Fibroblast of lung (primary cell): Measurements from ENCODE around the gene PDSS2. TPM values are rescaled to one million over a fixed set of nuclear protein-coding genes. Genes with fewer than 3 reads are reported as not detected.

ENCODE experiments used
- DNase-seq, 2 donors: peaks; one replicate each; pipeline versions ENCODE4 v3.0.0 to v3.0.0-alpha.2; 2010; ENCODE audit warnings: low read depth in 2 of 2
- H2AFZ ChIP-seq: 2 replicates; pipeline ENCODE4 v1.5.1; 2012; ENCODE audit warnings: low read length, control low read depth, inconsistent platforms
- H3K27ac ChIP-seq: 2 replicates; pipeline ENCODE4 v1.5.1; 2011; ENCODE audit warnings: low read length, control low read depth; ENCODE audit not compliant: insufficient read depth
- H3K27me3 ChIP-seq: 2 replicates; pipeline ENCODE4 v1.5.1; 2011; ENCODE audit warnings: mild to moderate bottlenecking, low read length; ENCODE audit not compliant: control insufficient read depth, insufficient read depth
- H3K36me3 ChIP-seq: 2 replicates; pipeline ENCODE4 v1.5.1; 2011; ENCODE audit warnings: low read length; ENCODE audit not compliant: control insufficient read depth, insufficient read depth
- H3K4me1 ChIP-seq: 2 replicates; pipeline ENCODE4 v1.5.1; 2011; ENCODE audit warnings: low read length; ENCODE audit not compliant: control insufficient read depth, insufficient read depth; ENCODE audit errors: extremely low read depth
- H3K4me2 ChIP-seq: 2 replicates; pipeline ENCODE4 v1.5.1; 2011; ENCODE audit warnings: low read length, control low read depth; ENCODE audit not compliant: insufficient read depth; ENCODE audit errors: extremely low read depth
- H3K4me3 ChIP-seq, 4 experiments: fragments of 200-600 bp in 1 of 4; sonication (generic) in 1 of 4; replicated peaks in 1 of 4; 2 replicates each; pipeline ENCODE4 v1.5.1; 2011 to 2016; ENCODE audit warnings: low read length in 4 of 4, low read depth in 3 of 4, mild to moderate bottlenecking in 3 of 4, control low read depth in 2 of 4, inconsistent platforms in 1 of 4, mixed read lengths in 1 of 4; ENCODE audit not compliant: insufficient read depth in 1 of 4; ENCODE audit errors: control extremely low read depth in 1 of 4
- H3K79me2 ChIP-seq: 2 replicates; pipeline ENCODE4 v1.5.1; 2012; ENCODE audit warnings: mild to moderate bottlenecking, low read length, inconsistent platforms; ENCODE audit not compliant: control insufficient read depth, insufficient read depth
- H3K9ac ChIP-seq: 2 replicates; pipeline ENCODE4 v1.5.1; 2011; ENCODE audit warnings: mild to moderate bottlenecking, low read length, control low read depth; ENCODE audit not compliant: insufficient read depth
- H3K9me3 ChIP-seq: 2 replicates; pipeline ENCODE4 v1.5.1; 2012; ENCODE audit warnings: low read depth, low read length; ENCODE audit not compliant: control insufficient read depth, insufficient read depth
- H4K20me1 ChIP-seq: 2 replicates; pipeline ENCODE4 v1.5.1; 2011; ENCODE audit warnings: low read length; ENCODE audit not compliant: control insufficient read depth, insufficient read depth; ENCODE audit errors: extremely low read depth
- EZH2 ChIP-seq: IDR thresholded peaks from 2 replicates; pipeline ENCODE4 v1.5.1; 2012; ENCODE audit warnings: low read length, control low read depth, mild to moderate bottlenecking; ENCODE audit errors: missing control alignments
- polyA plus RNA-seq, 2 donors: library from polyadenylated mRNA; depleted of rRNA in 1 of 2; stranded (reverse) in 1 of 2; unstranded in 1 of 2; fragments of >200 nt; gene quantifications; 2 replicates each; pipeline ENCODE4 v1.2.1, GENCODE V29; 2011 to 2012; ENCODE audit warnings: missing spikeins in 1 of 2
- total RNA-seq: library from RNA; depleted of rRNA; stranded (reverse); fragments of >200 nt; gene quantifications from 2 replicates; pipeline ENCODE4 v1.2.1, GENCODE V29; 2014
- TF ChIP-seq, protein P1 (sequence below), 2 donors: IDR thresholded peaks in 1 of 2; conservative IDR thresholded peaks in 1 of 2; 1 replicate in 1 of 2; 2 replicates in 1 of 2; pipeline ENCODE4 v1.5.1; 2011 to 2012; ENCODE audit warnings: low read length in 2 of 2, control low read depth in 1 of 2, inconsistent platforms in 1 of 2, low read depth in 1 of 2, mild to moderate bottlenecking in 1 of 2

The PDSS2 gene
- total and polyA plus RNA-seq, 2 donors (not counting 1 experiment from before 2014, with no cell fraction given): 12.1 to 13.8 TPM

DNA sequence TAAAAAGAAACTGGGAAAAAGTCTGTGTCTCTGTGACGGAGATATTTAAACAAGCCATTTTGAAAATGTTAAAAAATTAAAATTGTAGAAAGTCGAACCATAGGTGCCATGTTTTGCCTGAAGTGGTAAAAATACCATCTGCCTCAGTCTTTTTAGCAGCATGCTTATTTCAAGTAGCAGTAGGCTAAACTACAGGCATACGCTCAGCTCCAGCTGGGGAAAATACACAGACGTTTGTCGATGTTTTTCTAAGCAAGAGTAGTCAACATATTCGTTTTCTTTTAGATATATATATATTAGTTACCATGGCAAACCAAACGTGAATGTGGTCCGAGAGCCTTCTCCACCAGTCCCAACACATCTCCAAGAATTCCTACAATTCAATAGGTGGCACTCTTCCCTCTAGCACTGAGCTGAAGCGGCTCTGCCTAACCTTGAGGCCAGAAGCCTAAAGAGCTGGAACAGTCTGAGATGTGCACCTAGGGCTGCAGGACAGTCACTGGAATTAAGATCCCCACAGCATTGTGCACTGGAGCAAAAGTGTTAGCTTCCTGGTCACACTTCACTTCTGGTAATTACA is 273.9 kb downstream of the PDSS2 start:
- H3K79me2 ChIP-seq: no peaks in the 10 kb centered on the region
- no peaks in the 10 kb centered on the region for H3K27me3 ChIP-seq
- no peaks in the 10 kb centered on the region for H4K20me1 ChIP-seq
- no peaks in the 10 kb centered on the region for H3K36me3 ChIP-seq
- H3K9ac ChIP-seq: no peak overlapping the region
- TF ChIP-seq, protein P1, sequence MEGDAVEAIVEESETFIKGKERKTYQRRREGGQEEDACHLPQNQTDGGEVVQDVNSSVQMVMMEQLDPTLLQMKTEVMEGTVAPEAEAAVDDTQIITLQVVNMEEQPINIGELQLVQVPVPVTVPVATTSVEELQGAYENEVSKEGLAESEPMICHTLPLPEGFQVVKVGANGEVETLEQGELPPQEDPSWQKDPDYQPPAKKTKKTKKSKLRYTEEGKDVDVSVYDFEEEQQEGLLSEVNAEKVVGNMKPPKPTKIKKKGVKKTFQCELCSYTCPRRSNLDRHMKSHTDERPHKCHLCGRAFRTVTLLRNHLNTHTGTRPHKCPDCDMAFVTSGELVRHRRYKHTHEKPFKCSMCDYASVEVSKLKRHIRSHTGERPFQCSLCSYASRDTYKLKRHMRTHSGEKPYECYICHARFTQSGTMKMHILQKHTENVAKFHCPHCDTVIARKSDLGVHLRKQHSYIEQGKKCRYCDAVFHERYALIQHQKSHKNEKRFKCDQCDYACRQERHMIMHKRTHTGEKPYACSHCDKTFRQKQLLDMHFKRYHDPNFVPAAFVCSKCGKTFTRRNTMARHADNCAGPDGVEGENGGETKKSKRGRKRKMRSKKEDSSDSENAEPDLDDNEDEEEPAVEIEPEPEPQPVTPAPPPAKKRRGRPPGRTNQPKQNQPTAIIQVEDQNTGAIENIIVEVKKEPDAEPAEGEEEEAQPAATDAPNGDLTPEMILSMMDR (conservative IDR thresholded peaks at IDR 0.05 in 1 of 2, IDR thresholded peaks at IDR 0.05 in 1 of 2; ENCODE audit: low read depth in 1 of 2, low read length in 2 of 2): peak; percentile 8 to 28
- no peak for TF ChIP-seq EZH2
- no peaks in the 10 kb centered on the region for H3K9me3 ChIP-seq
- H3K4me1 ChIP-seq: no peaks in the 10 kb centered on the region
- H3K4me2 ChIP-seq: no peak overlapping the region
- no peak overlapping the region for H3K27ac ChIP-seq
- H2AFZ ChIP-seq: no peak overlapping the region
- no peak overlapping the region for H3K4me3 ChIP-seq
- DNase-seq: peak; percentile 6 to 41

DNA sequence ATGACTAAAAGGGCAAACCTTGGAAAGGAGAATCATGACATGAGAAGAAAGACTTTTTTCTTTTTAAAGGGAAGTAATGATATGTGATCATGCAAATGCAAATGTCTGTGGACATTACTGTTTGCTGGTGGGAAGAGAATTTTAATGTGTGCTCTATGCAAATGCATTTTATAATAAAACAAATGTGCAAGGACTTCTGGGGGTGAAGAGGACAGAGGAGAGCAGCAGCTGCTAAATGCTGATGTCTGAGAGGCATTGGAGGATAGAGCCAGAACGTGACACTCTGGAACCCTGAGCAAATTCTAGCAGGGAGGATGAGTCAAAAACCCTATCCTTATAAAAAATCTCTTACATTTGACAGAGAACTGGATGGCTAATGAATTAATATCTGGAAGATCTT is 274.9 kb downstream of the PDSS2 start:
- TF ChIP-seq, protein P1 (conservative IDR thresholded peaks at IDR 0.05 in 1 of 2, IDR thresholded peaks at IDR 0.05 in 1 of 2; ENCODE audit: low read depth in 1 of 2, low read length in 2 of 2): no peak
- no peak for TF ChIP-seq EZH2
- Histone ChIP-seq H3K36me3 (no peaks in the 10 kb centered on the region), H3K9me3 (no peaks in the 10 kb centered on the region), H3K4me2 (no peak overlapping the region), H3K27me3 (no peaks in the 10 kb centered on the region), H2AFZ (no peak overlapping the region), H4K20me1 (no peaks in the 10 kb centered on the region), H3K27ac (no peak overlapping the region), H3K4me1 (no peaks in the 10 kb centered on the region), H3K79me2 (no peaks in the 10 kb centered on the region), H3K9ac (no peak overlapping the region), H3K4me3 (no peak overlapping the region)
- no peak for DNase-seq

DNA sequence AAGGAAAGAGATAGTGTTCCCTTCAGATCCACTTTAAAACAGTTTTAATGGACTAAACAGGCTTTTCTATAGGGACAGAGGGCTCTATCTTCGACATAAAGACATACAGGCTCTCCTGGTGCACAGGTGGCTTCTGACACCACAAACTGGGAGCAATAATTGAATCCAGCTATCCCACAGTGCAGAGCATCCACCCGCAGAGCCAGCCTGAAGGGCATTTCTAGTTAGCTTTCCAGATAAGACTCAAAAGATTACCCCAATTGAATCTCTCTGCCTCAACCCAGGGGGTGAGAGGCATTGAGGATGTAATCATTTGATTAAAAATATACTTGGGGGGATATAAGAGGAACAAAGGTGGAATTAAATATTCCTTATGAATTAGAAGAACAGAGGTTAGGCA is 279.3 kb downstream of the PDSS2 start:
- TF ChIP-seq, protein P1 (conservative IDR thresholded peaks at IDR 0.05 in 1 of 2, IDR thresholded peaks at IDR 0.05 in 1 of 2; ENCODE audit: low read depth in 1 of 2, low read length in 2 of 2): no peak
- no peak for TF ChIP-seq EZH2
- H2AFZ ChIP-seq: no peak overlapping the region
- no peaks in the 10 kb centered on the region for H3K4me1 ChIP-seq
- no peaks in the 10 kb centered on the region for H4K20me1 ChIP-seq
- DNase-seq: no peak
- no peaks in the 10 kb centered on the region for H3K27me3 ChIP-seq
- H3K4me3 ChIP-seq: no peak overlapping the region
- no peak overlapping the region for H3K27ac ChIP-seq
- no peak overlapping the region for H3K4me2 ChIP-seq
- H3K36me3 ChIP-seq: no peaks in the 10 kb centered on the region
- no peaks in the 10 kb centered on the region for H3K79me2 ChIP-seq
- H3K9me3 ChIP-seq: no peaks in the 10 kb centered on the region
- H3K9ac ChIP-seq: no peak overlapping the region
